IMR-90 (cell line): Measurements from ENCODE around the gene PTPRN2. TPM values are rescaled to one million over a fixed set of nuclear protein-coding genes. Genes with fewer than 3 reads are reported as not detected.

Source experiments
- ATAC-seq: fragments of 200-7000 bp; cut with Tn5 transposase; 2 replicates; pipeline ENCODE4 v1.9.1; 2020; ENCODE audit warnings: low read depth, mild to moderate bottlenecking, moderate library complexity
- BruUV-seq: library from RNA; stranded (reverse); fragments of 400-500 nt; replicated peaks from 2 replicates; lab custom pipeline; 2021; lab: Mats Ljungman, UMichigan
- CTCF ChIA-PET: fragments of 300-600 bp; formaldehyde crosslinking; extraction: SDS; loops from one replicate; lab custom pipeline; 2021; ENCODE audit warnings: antibody characterized with exemption; lab: Yijun Ruan, JAX
- POLR2A ChIA-PET: fragments of 300-600 bp; sonication (Branson Sonifier 250); formaldehyde crosslinking; loops from one replicate; lab custom pipeline; 2022; ENCODE audit warnings: antibody characterized with exemption; ENCODE audit not compliant: unreplicated experiment; lab: Charles Lee
- DNase-seq: peaks from one replicate; pipeline ENCODE4 v3.0.0; 2013
- H2AFZ ChIP-seq: replicated peaks from 2 replicates; pipeline ENCODE3; 2013; ENCODE audit warnings: low read length, mild to moderate bottlenecking; ENCODE audit not compliant: poor library complexity
- H2AK5ac ChIP-seq: 2 replicates; pipeline ENCODE4 v1.6.1; 2013; ENCODE audit warnings: low read depth, low read length, inconsistent platforms
- H2AK9ac ChIP-seq: replicated peaks from 2 replicates; pipeline ENCODE3; 2013; ENCODE audit warnings: mild to moderate bottlenecking, low read depth, low read length, moderate library complexity; ENCODE audit not compliant: poor library complexity
- H2BK120ac ChIP-seq: 2 replicates; pipeline ENCODE4 v1.6.1; 2013; ENCODE audit warnings: low read depth, low read length, inconsistent platforms
- H2BK15ac ChIP-seq: 3 replicates; pipeline ENCODE4 v1.6.1; 2013; ENCODE audit warnings: low read depth, low read length, inconsistent platforms
- H2BK20ac ChIP-seq: 2 replicates; pipeline ENCODE4 v1.6.1; 2013; ENCODE audit warnings: low read depth, mild to moderate bottlenecking, inconsistent platforms, low read length, moderate library complexity
- H2BK5ac ChIP-seq: 2 replicates; pipeline ENCODE4 v1.6.1; 2013; ENCODE audit warnings: mild to moderate bottlenecking, low read depth, low read length, inconsistent platforms; ENCODE audit not compliant: poor library complexity, severe bottlenecking
- H3K14ac ChIP-seq: replicated peaks from 2 replicates; pipeline ENCODE4 v1.6.1; 2013; ENCODE audit warnings: low read depth, low read length, inconsistent platforms
- H3K18ac ChIP-seq: 2 replicates; pipeline ENCODE4 v1.6.1; 2013; ENCODE audit warnings: low read depth, low read length, control low read depth
- H3K23ac ChIP-seq: 2 replicates; pipeline ENCODE4 v1.6.1; 2013; ENCODE audit warnings: low read depth, low read length, inconsistent platforms
- H3K27ac ChIP-seq: 2 replicates; pipeline ENCODE4 v1.5.1; 2013; ENCODE audit warnings: mild to moderate bottlenecking, control low read depth, low read length; ENCODE audit not compliant: insufficient read depth
- H3K27me3 ChIP-seq: 2 replicates; pipeline ENCODE4 v1.6.1; 2013; ENCODE audit warnings: low read length; ENCODE audit not compliant: control insufficient read depth, insufficient read depth
- H3K36me3 ChIP-seq: 2 replicates; pipeline ENCODE4 v1.6.1; 2013; ENCODE audit warnings: low read length, mixed read lengths; ENCODE audit not compliant: control insufficient read depth, insufficient read depth
- H3K4ac ChIP-seq: 2 replicates; pipeline ENCODE4 v1.6.1; 2013; ENCODE audit warnings: low read depth, low read length, inconsistent platforms
- H3K4me1 ChIP-seq: 2 replicates; pipeline ENCODE4 v1.6.1; 2013; ENCODE audit warnings: low read length, mixed read lengths; ENCODE audit not compliant: control insufficient read depth, insufficient read depth
- H3K4me2 ChIP-seq: 2 replicates; pipeline ENCODE4 v1.6.1; 2013; ENCODE audit warnings: low read depth, mild to moderate bottlenecking, control low read depth, low read length, moderate library complexity
- H3K4me3 ChIP-seq: 2 replicates; pipeline ENCODE4 v1.5.1; 2013; ENCODE audit warnings: low read depth, mild to moderate bottlenecking, control low read depth, low read length, moderate library complexity; ENCODE audit not compliant: insufficient read depth
- H3K56ac ChIP-seq: 2 replicates; pipeline ENCODE4 v1.6.1; 2013; ENCODE audit warnings: low read length, inconsistent platforms; ENCODE audit not compliant: insufficient read depth; ENCODE audit errors: extremely low read depth
- H3K79me1 ChIP-seq, 2 experiments: 2 replicates each; pipeline ENCODE4 v1.6.1; 2013; ENCODE audit warnings: low read length in 2 of 2, inconsistent platforms in 1 of 2, low read depth in 1 of 2
- H3K9ac ChIP-seq: 2 replicates; pipeline ENCODE4 v1.6.1; 2013; ENCODE audit warnings: low read depth, low read length, control low read depth
- H3K9me1 ChIP-seq: 2 replicates; pipeline ENCODE4 v1.6.1; 2013; ENCODE audit warnings: low read length, inconsistent platforms; ENCODE audit not compliant: insufficient read depth
- H3K9me3 ChIP-seq: 2 replicates; pipeline ENCODE4 v1.6.1; 2013; ENCODE audit warnings: low read length; ENCODE audit not compliant: control insufficient read depth, insufficient read depth
- H4K20me1 ChIP-seq: 2 replicates; pipeline ENCODE4 v1.6.1; 2013; ENCODE audit warnings: low read length, inconsistent platforms; ENCODE audit not compliant: insufficient read depth
- H4K5ac ChIP-seq: 2 replicates; pipeline ENCODE4 v1.6.1; 2013; ENCODE audit warnings: mild to moderate bottlenecking, low read depth, low read length, control low read depth
- H4K8ac ChIP-seq, 2 experiments: 2 replicates each; pipeline ENCODE4 v1.6.1; 2013; ENCODE audit warnings: low read depth in 2 of 2, low read length in 2 of 2, control low read depth in 1 of 2, inconsistent platforms in 1 of 2
- H4K91ac ChIP-seq: 2 replicates; pipeline ENCODE4 v1.6.1; 2013; ENCODE audit warnings: low read depth, low read length, inconsistent platforms; ENCODE audit not compliant: insufficient read depth
- BHLHE40 ChIP-seq: fragments of 150-350 bp; IDR thresholded peaks from 2 replicates; pipeline ENCODE4 v1.6.1; 2016; ENCODE audit warnings: mild to moderate bottlenecking, low read depth, low read length
- CEBPB ChIP-seq: IDR thresholded peaks from 2 replicates; pipeline ENCODE4 v1.6.1; 2012; ENCODE audit warnings: low read depth, low read length, improper control_type of control experiment
- CHD1 ChIP-seq: IDR thresholded peaks from 2 replicates; pipeline ENCODE4 v1.6.1; 2012; ENCODE audit warnings: low read depth, low read length, improper control_type of control experiment
- ELK1 ChIP-seq: fragments of 150-350 bp; IDR thresholded peaks from 2 replicates; pipeline ENCODE4 v1.6.1; 2016; ENCODE audit warnings: low read depth, mild to moderate bottlenecking, low read length, moderate library complexity, borderline replicate concordance
- MAFK ChIP-seq: IDR thresholded peaks from 2 replicates; pipeline ENCODE4 v1.6.1; 2012; ENCODE audit warnings: low read depth, low read length, improper control_type of control experiment
- MAZ ChIP-seq: IDR thresholded peaks from 2 replicates; pipeline ENCODE4 v1.6.1; 2012; ENCODE audit warnings: low read depth, mild to moderate bottlenecking, low read length, improper control_type of control experiment, moderate library complexity, borderline replicate concordance
- MXI1 ChIP-seq: IDR thresholded peaks from 2 replicates; pipeline ENCODE4 v1.6.1; 2012; ENCODE audit warnings: low read depth, mild to moderate bottlenecking, low read length, moderate library complexity, borderline replicate concordance
- POLR2A ChIP-seq: IDR thresholded peaks from 2 replicates; pipeline ENCODE4 v1.6.1; 2012; ENCODE audit warnings: mild to moderate bottlenecking, low read depth, low read length
- RAD21 ChIP-seq: IDR thresholded peaks from 2 replicates; pipeline ENCODE4 v1.6.1; 2012; ENCODE audit warnings: low read length, improper control_type of control experiment
- RCOR1 ChIP-seq: IDR thresholded peaks from 2 replicates; pipeline ENCODE4 v1.6.1; 2012; ENCODE audit warnings: mild to moderate bottlenecking, low read length, improper control_type of control experiment; ENCODE audit not compliant: insufficient replicate concordance
- RFX5 ChIP-seq: IDR thresholded peaks from 2 replicates; pipeline ENCODE4 v1.8.0; 2012; ENCODE audit warnings: low read depth, mild to moderate bottlenecking, low read length, moderate library complexity
- SMC3 ChIP-seq: fragments of 150-350 bp; IDR thresholded peaks from 2 replicates; pipeline ENCODE4 v1.6.1; 2016; ENCODE audit warnings: low read depth, mild to moderate bottlenecking, antibody characterized with exemption, low read length, moderate library complexity
- USF2 ChIP-seq: fragments of 150-350 bp; IDR thresholded peaks from 2 replicates; pipeline ENCODE4 v1.6.1; 2017; ENCODE audit warnings: mild to moderate bottlenecking, antibody characterized with exemption, low read length, low read depth
- WGBS, 2 experiments: methylation state at CpG; one replicate each; pipeline versions ENCODE4 v1.1.5 to v1.1.7; 2013; ENCODE audit warnings: missing lambda C conversion rate in 2 of 2; ENCODE audit not compliant: insufficient read length in 1 of 2; ENCODE audit errors: extremely low coverage in 2 of 2; 5-methylcytosine and 5-hydroxymethylcytosine counted together
- dilution Hi-C: fragments of 300-500 bp; cut with HindIII; formaldehyde crosslinking; loops from one replicate; pipeline ENCODE4 v1.14.3; 2018; ENCODE audit warnings: low sequenced_read_pairs; ENCODE audit not compliant: unreplicated experiment
- in situ Hi-C: fragments of 300-500 bp; cut with MboI; formaldehyde crosslinking; loops from 3 replicates; pipeline ENCODE4 v1.14.3; 2019; ENCODE audit warnings: low sequenced_read_pairs, inconsistent platforms, mixed read lengths
- intact Hi-C: fragments of 100-400 bp; cut with micrococcal nuclease; formaldehyde crosslinking; loops from 2 replicates; pipeline ENCODE4 v1.10.0; 2022
- polyA plus RNA-seq, 3 experiments: library from polyadenylated mRNA; depleted of rRNA; stranded (reverse); fragments of >200 nt; gene quantifications; 2 replicates each; pipeline ENCODE4 v1.2.3, GENCODE V29; 2012; ENCODE audit warnings: low replicate concordance in 1 of 3
- total RNA-seq: library from RNA; depleted of rRNA; stranded (reverse); fragments of >200 nt; gene quantifications from 2 replicates; pipeline ENCODE4 v1.2.3, GENCODE V29; 2012

Gene PTPRN2
- total and polyA plus RNA-seq, 2 of the 4 experiments (the other 2 are of a cell fraction), result 0.03 TPM; not detected in 1

GRCh38 chr7:158166386-158167340 is 421.0 kb downstream of the PTPRN2 start:
- H2AK9ac ChIP-seq, result no peak overlapping the region
- CTCF ChIA-PET, result no interaction called here
- BruUV-seq, result no TSS peak
- no peak overlapping the region for H3K9ac ChIP-seq
- WGBS, 2 experiments, result 65% methylated on average over 28 of the region's 41 CpGs; no CpG with 5 or more reads in 1 of the 2 experiments
- dilution Hi-C loops, result no loop called here
- no peak overlapping the region for H2BK15ac ChIP-seq
- H3K9me1 ChIP-seq, result no peaks in the 10 kb centered on the region
- no peaks in the 10 kb centered on the region for H3K27me3 ChIP-seq
- no peak overlapping the region for H2BK120ac ChIP-seq
- no peak overlapping the region for H3K56ac ChIP-seq
- DNase-seq (no peak), ATAC-seq (no peak)
- H4K20me1 ChIP-seq, result no peaks in the 10 kb centered on the region
- H3K4me3 ChIP-seq, result no peak overlapping the region
- H2BK5ac ChIP-seq, result no peak overlapping the region
- H3K4me1 ChIP-seq, result no peaks in the 10 kb centered on the region
- H3K9me3 ChIP-seq, result peaks cover 51% of the 10 kb centered on the region
- no peak overlapping the region for H4K91ac ChIP-seq
- H3K36me3 ChIP-seq, result no peaks in the 10 kb centered on the region
- no peak overlapping the region for H2AFZ ChIP-seq
- H4K8ac ChIP-seq, result no peak overlapping the region
- in situ Hi-C loops, result no loop called here
- intact Hi-C loops, result no loop called here
- no peak overlapping the region for H3K18ac ChIP-seq
- no peak overlapping the region for H3K4ac ChIP-seq
- H3K14ac ChIP-seq, result no peak overlapping the region
- POLR2A ChIA-PET, result no interaction called here
- no peak overlapping the region for H3K4me2 ChIP-seq
- H2BK20ac ChIP-seq, result no peak overlapping the region
- no peak overlapping the region for H3K27ac ChIP-seq
- H3K79me1 ChIP-seq, result no peaks in the 10 kb centered on the region
- no peak overlapping the region for H3K23ac ChIP-seq
- TF ChIP-seq SMC3 (no peak), RFX5 (no peak), BHLHE40 (no peak), ELK1 (no peak), RAD21 (no peak), MXI1 (no peak), MAZ (no peak), POLR2A (no peak), USF2 (no peak), CHD1 (no peak), CEBPB (no peak), MAFK (no peak), RCOR1 (no peak)
- H4K5ac ChIP-seq, result no peak overlapping the region
- no peak overlapping the region for H2AK5ac ChIP-seq
